Fibroblast of villous mesenchyme (primary cell): ENCODE data around the gene CRAMP1. TPM values are rescaled to one million over a fixed set of nuclear protein-coding genes. Genes with fewer than 3 reads are reported as not detected.

Source experiments
- DNase-seq: peaks from one replicate; pipeline ENCODE4 v3.0.0-alpha.2; 2010; ENCODE audit warnings: low read depth
- H3K4me3 ChIP-seq: 2 replicates; pipeline ENCODE4 v1.5.1; 2011; ENCODE audit warnings: low read depth, mild to moderate bottlenecking, low read length
- CTCF ChIP-seq: IDR thresholded peaks from 2 replicates; pipeline ENCODE4 v1.5.1; 2012; ENCODE audit warnings: low read depth, mild to moderate bottlenecking, low read length; ENCODE audit not compliant: insufficient read depth
- total RNA-seq: library from RNA; depleted of rRNA; stranded (reverse); fragments of >200 nt; gene quantifications from 2 replicates; pipeline ENCODE4 v1.2.3, GENCODE V29; 2012

Gene CRAMP1
- total RNA-seq, 1 donor, result 10.4 TPM

GRCh38 chr16:1631931-1632637, 19.9 kb downstream of the CRAMP1 start:
- DNase-seq, result no peak
- no peak overlapping the region for H3K4me3 ChIP-seq

GRCh38 chr16:1632638-1632970, 20.4 kb downstream of the CRAMP1 start:
- TF ChIP-seq CTCF, result no peak
- no peak overlapping the region for H3K4me3 ChIP-seq
- no peak for DNase-seq

More at GRCh38 chr16:1631931-1632637, 19.9 kb downstream of the CRAMP1 start:
- no peak for TF ChIP-seq CTCF

- H3K4me3 ChIP-seq, result no peak overlapping the region
- DNase-seq, result no peak
- no peak for TF ChIP-seq CTCF
These were observed 21.1 kb downstream of the CRAMP1 start for GRCh38 chr16:1633310-1633709.

- no peak overlapping the region for H3K4me3 ChIP-seq
- no peak for TF ChIP-seq CTCF
These were observed 22.4 kb downstream of the CRAMP1 start for GRCh38 chr16:1634541-1634940.

GRCh38 chr16:1635070-1635469, 22.9 kb downstream of the CRAMP1 start:
- DNase-seq, result no peak
- TF ChIP-seq CTCF, result no peak
- H3K4me3 ChIP-seq, result no peak overlapping the region

More at GRCh38 chr16:1634541-1634940, 22.4 kb downstream of the CRAMP1 start:
- no peak for DNase-seq

GRCh38 chr16:1637526-1637925, 25.4 kb downstream of the CRAMP1 start:
- H3K4me3 ChIP-seq, result no peak overlapping the region
- no peak for TF ChIP-seq CTCF
- no peak for DNase-seq

- H3K4me3 ChIP-seq, result no peak overlapping the region
- DNase-seq, result no peak
- TF ChIP-seq CTCF, result no peak
These were observed 26.6 kb downstream of the CRAMP1 start for GRCh38 chr16:1638757-1639156.
